HUES6 (cell line): ENCODE measurements around the gene KY.

Source experiments
- H3K27ac ChIP-seq: 2 replicates; pipeline ENCODE4 v1.7.0; 2013; ENCODE audit warnings: low read depth, mild to moderate bottlenecking, low read length, inconsistent platforms
- H3K27me3 ChIP-seq: 2 replicates; pipeline ENCODE4 v1.6.1; 2013; ENCODE audit warnings: low read length; ENCODE audit not compliant: control insufficient read depth, insufficient read depth
- H3K36me3 ChIP-seq: 2 replicates; pipeline ENCODE4 v1.6.1; 2013; ENCODE audit warnings: low read length; ENCODE audit not compliant: control insufficient read depth, insufficient read depth
- H3K4me1 ChIP-seq: 2 replicates; pipeline ENCODE4 v1.6.1; 2013; ENCODE audit warnings: low read length; ENCODE audit not compliant: control insufficient read depth, insufficient read depth
- H3K4me3 ChIP-seq: 2 replicates; pipeline ENCODE4 v1.5.1; 2013; ENCODE audit warnings: low read depth, low read length
- H3K9ac ChIP-seq: one replicate; pipeline ENCODE4 v1.6.1; 2013; ENCODE audit warnings: mild to moderate bottlenecking, low read length
- H3K9me3 ChIP-seq: 2 replicates; pipeline ENCODE4 v1.6.1; 2013; ENCODE audit warnings: low read depth, low read length; ENCODE audit not compliant: control insufficient read depth, insufficient read depth

Gene KY

DNA sequence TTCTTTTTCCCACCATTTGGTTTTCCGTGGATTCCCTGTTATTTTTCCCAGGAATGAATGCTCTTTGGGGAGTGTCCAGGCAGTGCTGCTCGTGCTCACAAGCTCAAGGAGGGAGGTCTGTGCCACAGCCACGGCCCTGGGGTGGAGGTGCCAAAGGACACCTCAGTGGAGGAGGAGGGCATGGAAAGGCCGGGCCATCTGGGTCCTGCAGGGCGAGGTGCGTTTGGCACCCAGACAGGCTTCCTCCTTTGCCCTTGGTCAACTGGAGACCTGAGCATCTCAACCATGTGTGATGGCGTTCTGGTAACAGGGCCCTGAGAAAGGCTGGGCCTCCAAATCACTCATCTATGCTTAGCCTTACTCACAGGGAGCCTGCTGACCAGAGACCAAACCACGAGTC is 25.4 kb downstream of the KY start:
- H3K36me3 ChIP-seq = no peaks in the 10 kb centered on the region
- no peak overlapping the region for H3K9ac ChIP-seq
- no peak overlapping the region for H3K27ac ChIP-seq
- H3K4me1 ChIP-seq = no peaks in the 10 kb centered on the region
- H3K27me3 ChIP-seq = no peaks in the 10 kb centered on the region
- no peaks in the 10 kb centered on the region for H3K9me3 ChIP-seq
- H3K4me3 ChIP-seq = no peak overlapping the region

DNA sequence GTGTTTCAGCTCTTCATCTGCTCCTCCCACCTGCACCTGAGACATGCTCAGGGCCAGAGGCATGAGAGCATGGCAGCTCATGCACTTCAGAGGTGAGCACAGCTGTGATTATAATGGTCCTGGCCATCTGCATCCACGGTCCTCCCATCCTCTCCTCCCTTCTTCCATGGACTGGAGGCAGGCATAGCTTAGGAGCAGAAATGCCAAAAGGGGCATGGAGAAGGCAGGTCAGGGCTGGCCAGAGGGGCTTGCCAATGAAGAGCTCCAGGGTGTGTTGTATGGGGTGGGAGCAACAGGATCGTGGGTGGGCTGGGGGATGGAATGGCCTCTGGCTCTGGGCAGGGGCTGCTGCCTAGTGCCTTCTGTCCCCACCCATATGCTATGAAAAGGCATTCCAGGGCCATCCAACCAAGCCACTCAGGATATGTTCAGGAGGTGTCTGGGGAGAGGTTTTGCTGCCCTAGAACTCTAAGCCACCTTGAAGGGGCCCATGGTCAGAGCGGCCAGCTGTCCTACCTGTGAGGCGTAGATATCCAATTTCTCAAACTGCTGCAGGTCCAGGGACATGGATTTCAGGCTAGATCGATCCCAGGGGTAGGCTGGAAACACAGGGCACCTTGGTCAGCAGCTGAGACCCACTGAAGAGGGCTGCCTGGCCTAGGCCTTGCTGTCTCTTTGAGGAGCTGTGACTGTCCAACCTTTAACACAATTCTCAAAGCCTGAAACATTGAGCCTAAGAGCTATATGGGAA is 26.1 kb downstream of the KY start:
- no peak overlapping the region for H3K4me3 ChIP-seq
- H3K9ac ChIP-seq = no peak overlapping the region
- no peaks in the 10 kb centered on the region for H3K27me3 ChIP-seq
- no peak overlapping the region for H3K27ac ChIP-seq
- no peaks in the 10 kb centered on the region for H3K9me3 ChIP-seq
- no peaks in the 10 kb centered on the region for H3K36me3 ChIP-seq
- H3K4me1 ChIP-seq = no peaks in the 10 kb centered on the region

DNA sequence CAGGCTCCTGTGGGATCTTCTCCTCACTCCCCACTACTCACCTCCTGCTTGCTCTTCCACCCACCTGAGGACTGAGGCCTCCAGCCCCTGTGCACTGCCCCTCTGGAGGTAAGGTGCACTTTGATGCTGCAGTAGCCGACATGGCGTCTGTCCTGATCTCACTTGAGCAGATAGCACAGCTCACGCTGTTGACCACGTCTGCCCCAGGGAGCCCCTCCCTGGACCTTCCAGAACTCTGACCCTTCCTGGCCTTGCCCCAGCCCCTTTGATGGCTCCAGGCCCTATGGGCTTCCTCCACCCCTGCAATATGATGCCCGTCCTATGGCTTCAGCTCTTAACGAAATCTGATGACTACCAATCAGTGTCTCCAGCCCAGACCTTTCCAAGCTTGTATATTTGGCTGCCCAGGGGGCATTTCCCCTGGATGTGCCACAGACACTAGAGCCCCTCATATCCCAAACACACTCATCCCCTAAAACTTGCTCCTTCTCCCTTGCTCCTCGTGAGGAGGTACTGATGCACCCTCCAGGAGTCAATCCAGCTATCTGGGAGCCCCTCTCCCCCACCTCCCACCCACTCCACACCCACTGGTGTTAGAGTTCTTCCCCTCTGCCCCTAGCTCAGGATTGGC is 27.1 kb downstream of the KY start:
- H3K27ac ChIP-seq = no peak overlapping the region
- H3K27me3 ChIP-seq = no peaks in the 10 kb centered on the region
- H3K4me1 ChIP-seq = no peaks in the 10 kb centered on the region

DNA sequence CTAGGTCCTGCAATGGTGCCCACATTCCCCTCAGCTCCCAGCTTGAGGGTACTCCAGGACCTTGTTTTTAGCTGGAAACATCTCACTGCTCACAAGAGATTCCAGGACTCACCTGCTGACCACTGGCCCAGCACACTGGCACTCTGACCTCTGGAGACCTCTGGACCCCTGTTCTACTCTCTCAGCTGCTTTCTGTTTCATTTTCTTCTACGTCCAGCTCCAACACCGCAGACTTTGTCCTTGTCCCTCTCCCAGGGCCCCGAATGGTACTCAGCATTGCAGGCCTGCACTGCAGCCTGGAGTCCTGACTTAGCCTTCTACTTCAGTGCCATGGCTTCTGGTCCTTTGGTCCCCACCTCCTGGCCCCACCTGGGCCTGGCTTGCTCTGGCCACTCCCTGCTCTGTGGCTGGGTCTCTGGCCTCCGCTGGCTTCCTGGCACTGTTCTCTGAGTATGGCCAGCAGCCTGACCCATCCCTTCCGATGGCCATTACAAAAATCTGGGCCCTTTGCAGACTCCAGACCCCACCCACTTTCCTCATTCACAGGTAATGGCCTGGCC is 27.9 kb downstream of the KY start:
- Histone ChIP-seq H3K36me3 (no peaks in the 10 kb centered on the region), H3K4me1 (peaks cover 4% of the 10 kb centered on the region; the same call in 1 of the 2 replicates), H3K27ac (no peak overlapping the region), H3K9ac (no peak overlapping the region), H3K4me3 (no peak overlapping the region), H3K27me3 (no peaks in the 10 kb centered on the region), H3K9me3 (no peaks in the 10 kb centered on the region)

More for the DNA sequence above, 27.1 kb downstream of the KY start:
- H3K9ac ChIP-seq = no peak overlapping the region
- no peak overlapping the region for H3K4me3 ChIP-seq
- no peaks in the 10 kb centered on the region for H3K36me3 ChIP-seq
- H3K9me3 ChIP-seq = no peaks in the 10 kb centered on the region

DNA sequence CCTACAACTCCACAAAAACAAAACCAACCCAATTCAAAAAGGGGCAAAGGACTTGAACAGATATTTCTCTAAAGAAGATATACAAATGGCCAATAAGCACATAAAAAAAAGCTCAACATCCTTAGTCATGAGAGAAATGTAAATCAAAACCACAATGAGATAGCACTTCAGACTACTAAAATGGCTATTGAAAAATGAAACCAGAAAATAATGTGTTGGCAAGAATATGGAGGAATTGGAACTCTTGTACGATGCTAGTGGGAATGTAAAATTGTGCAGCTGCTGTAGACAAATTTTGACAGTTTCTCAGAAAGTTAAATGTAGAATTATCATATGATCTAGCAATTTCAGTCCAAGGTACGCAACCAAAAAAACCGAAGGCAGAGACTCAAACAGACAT is 29.0 kb downstream of the KY start:
- Histone ChIP-seq H3K27me3 (no peaks in the 10 kb centered on the region), H3K4me1 (peaks cover 5% of the 10 kb centered on the region; the same call in 1 of the 2 replicates), H3K9me3 (no peaks in the 10 kb centered on the region), H3K36me3 (no peaks in the 10 kb centered on the region), H3K27ac (no peak overlapping the region), H3K4me3 (no peak overlapping the region), H3K9ac (no peak overlapping the region)

DNA sequence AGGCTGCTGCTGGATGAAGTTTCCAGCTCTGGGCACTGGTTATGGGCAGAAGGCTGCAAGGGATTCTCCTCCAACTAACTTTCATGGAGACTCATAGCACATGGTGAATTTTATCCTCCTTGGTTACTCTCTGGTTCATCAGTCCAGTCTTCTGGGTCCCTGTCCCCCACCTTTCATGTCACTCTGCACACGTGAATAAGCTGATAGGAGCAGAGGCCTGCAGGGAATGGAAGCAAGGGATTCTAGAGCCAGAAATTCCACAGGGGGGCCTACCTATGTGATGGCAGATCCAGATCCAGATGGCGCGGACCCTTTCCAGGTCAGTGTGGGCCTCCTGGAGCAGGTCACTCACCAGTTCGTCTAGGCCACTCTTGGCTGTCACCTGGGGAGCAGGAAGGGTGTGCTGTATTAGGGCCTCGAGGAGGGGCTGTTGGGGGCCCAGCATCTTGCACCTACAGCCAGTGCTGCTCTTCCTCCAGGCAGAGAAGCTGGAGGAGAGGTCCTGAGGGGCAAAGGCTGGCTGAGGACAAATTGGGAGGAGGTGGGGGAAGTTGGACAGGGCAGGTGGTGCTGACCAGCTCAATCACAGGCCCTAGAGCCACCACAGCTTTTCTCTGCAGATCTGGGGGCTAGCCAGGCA is 30.2 kb downstream of the KY start:
- no peaks in the 10 kb centered on the region for H3K9me3 ChIP-seq
- no peak overlapping the region for H3K27ac ChIP-seq

DNA sequence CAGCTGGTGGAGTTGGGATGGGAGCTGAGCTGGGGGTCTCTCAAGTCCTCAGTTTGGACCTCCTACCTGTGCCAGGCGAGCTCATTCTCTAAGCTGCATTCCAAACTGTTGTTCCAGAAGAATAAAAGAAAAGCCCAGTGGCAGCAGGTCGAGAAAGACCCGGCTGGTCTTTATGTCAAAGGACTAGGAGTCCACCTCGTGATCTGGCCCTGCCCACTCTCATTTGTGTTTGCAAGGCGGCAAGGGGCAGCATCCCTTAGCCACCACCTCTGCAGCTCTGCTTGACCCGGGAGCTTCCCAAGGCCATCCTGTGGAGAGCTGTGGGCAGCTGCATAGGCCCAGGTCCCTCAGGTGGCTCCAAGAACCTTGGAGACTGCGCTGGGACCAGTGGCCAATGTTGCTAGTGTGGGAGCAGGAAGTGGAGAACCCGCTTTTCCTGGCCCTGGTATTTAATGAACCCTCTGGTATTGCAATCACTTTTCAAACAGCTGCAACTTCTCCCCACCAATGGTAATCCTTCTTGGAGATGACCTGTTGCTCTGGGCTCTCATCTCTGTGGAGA is 30.9 kb downstream of the KY start:
- Histone ChIP-seq H3K4me1 (peaks cover 5% of the 10 kb centered on the region; the same call in 1 of the 2 replicates), H3K9me3 (no peaks in the 10 kb centered on the region), H3K27ac (no peak overlapping the region), H3K4me3 (no peak overlapping the region), H3K9ac (no peak overlapping the region), H3K36me3 (no peaks in the 10 kb centered on the region), H3K27me3 (no peaks in the 10 kb centered on the region)

More for the DNA sequence above, 30.2 kb downstream of the KY start:
- H3K4me1 ChIP-seq = peaks cover 5% of the 10 kb centered on the region; the same call in 1 of the 2 replicates
- no peaks in the 10 kb centered on the region for H3K36me3 ChIP-seq
- no peak overlapping the region for H3K4me3 ChIP-seq
- H3K9ac ChIP-seq = no peak overlapping the region
- no peaks in the 10 kb centered on the region for H3K27me3 ChIP-seq

DNA sequence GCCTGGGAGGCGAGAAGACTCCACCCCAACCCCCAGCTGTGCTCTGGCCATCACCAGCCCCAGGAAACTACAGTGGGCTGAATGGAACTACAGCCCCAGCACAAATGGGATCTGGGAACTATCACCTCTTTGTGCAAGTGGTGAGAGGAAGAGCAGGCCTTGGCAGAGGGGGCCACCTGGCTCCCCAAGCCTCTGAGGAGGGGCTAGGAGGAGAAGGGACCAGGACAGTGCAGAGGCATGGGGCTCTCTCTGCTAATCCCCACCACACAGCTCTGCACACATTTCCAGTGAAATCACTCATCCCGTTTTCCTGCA is 31.6 kb downstream of the KY start:
- Histone ChIP-seq H3K9me3 (no peaks in the 10 kb centered on the region), H3K36me3 (no peaks in the 10 kb centered on the region), H3K4me3 (no peak overlapping the region), H3K27me3 (no peaks in the 10 kb centered on the region), H3K9ac (no peak overlapping the region), H3K4me1 (peaks cover 5% of the 10 kb centered on the region; the same call in 1 of the 2 replicates), H3K27ac (no peak overlapping the region)

DNA sequence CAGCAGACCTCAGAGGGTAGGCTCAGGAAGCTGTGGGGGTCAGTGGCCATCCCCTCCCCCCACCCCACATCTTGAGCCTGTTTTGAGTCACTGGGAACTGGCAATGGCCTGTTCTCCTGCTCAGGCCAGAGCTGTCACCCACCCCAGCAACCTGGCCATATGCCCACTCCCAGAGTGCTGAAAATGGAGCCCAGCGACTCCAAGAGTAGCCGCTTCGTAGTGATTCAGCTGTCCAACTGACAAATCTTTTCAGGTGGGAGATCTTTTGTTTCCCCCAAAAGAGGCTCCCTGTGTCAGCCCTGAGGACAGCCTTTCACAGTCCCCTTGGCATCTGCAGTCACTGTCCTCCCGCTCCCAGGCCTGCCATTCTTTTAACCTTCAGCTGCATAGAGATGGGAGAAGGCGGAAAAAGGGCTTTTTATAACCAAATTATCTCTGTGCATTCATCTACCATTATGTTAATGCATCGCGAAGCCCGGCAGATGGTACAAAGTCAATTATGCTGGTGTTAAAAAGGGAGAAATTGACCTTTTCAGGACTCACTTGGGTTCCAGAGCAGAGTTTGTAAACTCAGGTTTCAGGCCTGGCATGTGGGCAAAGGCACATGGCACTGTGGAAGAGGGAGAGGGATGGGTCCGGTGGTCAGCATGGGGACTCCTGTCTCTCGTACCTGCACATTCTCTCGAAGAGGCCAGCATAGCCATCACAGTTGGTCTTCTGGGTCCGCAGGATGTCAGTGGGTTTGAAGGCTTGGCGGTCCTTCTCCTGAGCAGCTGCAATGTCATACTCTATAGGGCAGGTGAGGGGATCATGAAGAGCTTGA is 32.1 kb downstream of the KY start:
- Histone ChIP-seq H3K9me3 (no peaks in the 10 kb centered on the region), H3K4me1 (peaks cover 5% of the 10 kb centered on the region; the same call in 1 of the 2 replicates), H3K27ac (no peak overlapping the region), H3K4me3 (no peak overlapping the region), H3K36me3 (no peaks in the 10 kb centered on the region), H3K9ac (no peak overlapping the region), H3K27me3 (no peaks in the 10 kb centered on the region)

DNA sequence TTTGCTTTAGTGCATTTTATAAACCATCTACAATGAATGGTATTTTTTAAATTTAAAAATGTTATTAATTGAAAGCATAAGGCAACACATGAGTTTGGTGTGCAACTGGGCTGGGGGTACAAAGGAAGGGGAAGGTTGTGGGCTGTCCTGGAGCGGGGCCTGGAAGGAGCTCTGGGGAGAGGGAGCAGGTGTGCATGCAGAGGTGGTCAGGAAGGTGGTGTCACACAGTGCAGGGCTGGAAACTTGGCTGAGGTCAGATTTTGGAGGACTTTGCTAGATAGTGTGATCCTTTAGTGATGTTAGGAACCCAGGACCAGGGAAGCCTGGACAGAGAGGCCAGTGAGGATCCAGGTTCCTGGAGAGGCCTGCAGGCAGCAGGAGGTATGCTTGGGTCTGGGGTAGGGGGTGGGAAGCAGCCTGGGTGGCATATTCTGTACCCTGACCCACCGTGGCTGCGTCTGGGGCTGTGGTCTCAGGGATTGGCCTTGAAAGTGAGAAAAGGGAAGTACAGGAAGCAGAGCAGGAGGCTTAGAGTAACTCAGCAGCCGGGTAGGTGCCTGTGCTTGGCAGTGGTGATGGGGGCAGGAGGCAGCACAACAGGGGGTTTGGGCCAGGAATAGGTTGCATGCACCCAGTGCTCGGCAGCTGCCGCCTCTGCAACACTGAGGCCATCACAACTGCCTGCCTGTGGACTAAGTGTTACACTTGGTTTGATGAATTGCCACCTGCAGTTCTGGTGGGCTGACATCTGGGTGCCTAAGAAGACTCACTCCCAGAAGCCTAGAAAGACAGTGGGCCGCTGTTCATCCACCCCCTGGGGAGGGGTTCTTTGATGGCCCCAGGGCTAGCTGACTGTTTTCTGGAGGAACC is 33.0 kb downstream of the KY start:
- Histone ChIP-seq H3K4me1 (peaks cover 5% of the 10 kb centered on the region; the same call in 1 of the 2 replicates), H3K27ac (no peak overlapping the region), H3K4me3 (no peak overlapping the region), H3K27me3 (no peaks in the 10 kb centered on the region), H3K9ac (no peak overlapping the region), H3K36me3 (no peaks in the 10 kb centered on the region), H3K9me3 (no peaks in the 10 kb centered on the region)
